ES-I3 (cell line): ENCODE measurements around the gene PRELID1.
"Not testable (repeated sequence)": the region's sequence is repeated elsewhere in the genome, so short reads cannot be mapped to it uniquely, and the experiment has no call there.

Source experiments
- H3K36me3 ChIP-seq: 2 replicates; pipeline ENCODE4 v1.6.1; 2013; ENCODE audit warnings: mild to moderate bottlenecking, low read length, control low read depth, moderate library complexity; ENCODE audit not compliant: insufficient read depth
- H3K4me1 ChIP-seq: 2 replicates; pipeline ENCODE4 v1.6.1; 2013; ENCODE audit warnings: mild to moderate bottlenecking, control low read depth, low read length; ENCODE audit not compliant: insufficient read depth
- H3K9ac ChIP-seq: 2 replicates; pipeline ENCODE4 v1.6.1; 2013; ENCODE audit warnings: low read depth, mild to moderate bottlenecking, low read length, moderate library complexity
- H3K9me3 ChIP-seq: 2 replicates; pipeline ENCODE4 v1.6.1; 2013; ENCODE audit warnings: mild to moderate bottlenecking, low read length, moderate library complexity; ENCODE audit not compliant: control insufficient read depth, insufficient read depth

The PRELID1 gene

GRCh38 chr5:177332031-177332895 lies 28.7 kb downstream of the PRELID1 start:
- Histone ChIP-seq H3K9ac (no peak overlapping the region), H3K4me1 (peaks cover 11% of the 10 kb centered on the region), H3K9me3 (no peaks in the 10 kb centered on the region), H3K36me3 (peaks cover 15% of the 10 kb centered on the region)

- Histone ChIP-seq H3K4me1 (peaks cover 5% of the 10 kb centered on the region), H3K36me3 (peaks cover 15% of the 10 kb centered on the region), H3K9ac (no peak overlapping the region), H3K9me3 (no peaks in the 10 kb centered on the region)
These were observed 29.3 kb downstream of the PRELID1 start for GRCh38 chr5:177332896-177333260.

GRCh38 chr5:177333420-177334154 lies 30.0 kb downstream of the PRELID1 start:
- Histone ChIP-seq H3K9ac (no peak overlapping the region), H3K9me3 (no peaks in the 10 kb centered on the region), H3K36me3 (peaks cover 15% of the 10 kb centered on the region), H3K4me1 (peaks cover 3% of the 10 kb centered on the region; the same call in 1 of the 2 replicates)

GRCh38 chr5:177334155-177334551 lies 30.6 kb downstream of the PRELID1 start:
- no peak overlapping the region for H3K9ac ChIP-seq
- peaks cover 15% of the 10 kb centered on the region for H3K36me3 ChIP-seq
- H3K9me3 ChIP-seq = no peaks in the 10 kb centered on the region
- H3K4me1 ChIP-seq = peaks cover 9% of the 10 kb centered on the region

GRCh38 chr5:177334781-177335700 lies 31.4 kb downstream of the PRELID1 start:
- peaks cover 15% of the 10 kb centered on the region for H3K36me3 ChIP-seq
- H3K9me3 ChIP-seq = no peaks in the 10 kb centered on the region
- H3K9ac ChIP-seq = no peak overlapping the region
- peaks cover 12% of the 10 kb centered on the region for H3K4me1 ChIP-seq

- peaks cover 15% of the 10 kb centered on the region for H3K36me3 ChIP-seq
- H3K9me3 ChIP-seq = no peaks in the 10 kb centered on the region
- no peak overlapping the region for H3K9ac ChIP-seq
- peaks cover 12% of the 10 kb centered on the region for H3K4me1 ChIP-seq
These were observed 32.1 kb downstream of the PRELID1 start for GRCh38 chr5:177335701-177336065.

- H3K9me3 ChIP-seq = no peaks in the 10 kb centered on the region
- peaks cover 12% of the 10 kb centered on the region for H3K4me1 ChIP-seq
- peaks cover 15% of the 10 kb centered on the region for H3K36me3 ChIP-seq
- H3K9ac ChIP-seq = no peak overlapping the region
These were observed 32.5 kb downstream of the PRELID1 start for GRCh38 chr5:177336112-177336511.

GRCh38 chr5:177336603-177337494 lies 33.2 kb downstream of the PRELID1 start:
- Histone ChIP-seq H3K9ac (no peak overlapping the region), H3K36me3 (peaks cover 15% of the 10 kb centered on the region), H3K4me1 (peaks cover 12% of the 10 kb centered on the region), H3K9me3 (no peaks in the 10 kb centered on the region)

GRCh38 chr5:177338251-177339106 lies 34.9 kb downstream of the PRELID1 start:
- Histone ChIP-seq H3K4me1 (peaks cover 12% of the 10 kb centered on the region), H3K9ac (no peak overlapping the region)

GRCh38 chr5:177339107-177339638 lies 35.6 kb downstream of the PRELID1 start:
- Histone ChIP-seq H3K36me3 (peaks cover 9% of the 10 kb centered on the region), H3K9me3 (no peaks in the 10 kb centered on the region), H3K4me1 (peaks cover 12% of the 10 kb centered on the region), H3K9ac (no peak overlapping the region; the same call in 1 of the 2 replicates)

More at GRCh38 chr5:177338251-177339106, 34.9 kb downstream of the PRELID1 start:
- Histone ChIP-seq H3K9me3 (no peaks in the 10 kb centered on the region), H3K36me3 (peaks cover 15% of the 10 kb centered on the region)

- H3K4me1 ChIP-seq, H3K36me3 ChIP-seq, H3K9me3 ChIP-seq: not testable (repeated sequence)
These were observed 39.4 kb downstream of the PRELID1 start for GRCh38 chr5:177343000-177343399.

GRCh38 chr5:177343777-177344176 lies 40.2 kb downstream of the PRELID1 start:
- Histone ChIP-seq H3K9me3 (no peaks in the 10 kb centered on the region), H3K4me1 (peaks cover 8% of the 10 kb centered on the region), H3K36me3 (no peaks in the 10 kb centered on the region), H3K9ac (no peak overlapping the region)

More at GRCh38 chr5:177343000-177343399, 39.4 kb downstream of the PRELID1 start:
- H3K9ac ChIP-seq = not testable (repeated sequence)
